CD8-positive, alpha-beta memory T cell (primary cell): Measurements from ENCODE around the gene NR4A2. TPM values are rescaled to one million over a fixed set of nuclear protein-coding genes. Genes with fewer than 3 reads are reported as not detected.

Experiments
- CTCF ChIA-PET: fragments of 350-600 bp; sonication (Branson Sonifier 250); formaldehyde crosslinking; loops from one replicate; lab custom pipeline; 2021; ENCODE audit warnings: antibody characterized with exemption; lab: Charles Lee
- POLR2A ChIA-PET: fragments of 350-600 bp; sonication (Branson Sonifier 250); formaldehyde crosslinking; loops from one replicate; lab custom pipeline; 2021; ENCODE audit warnings: antibody characterized with exemption; lab: Charles Lee
- DNase-seq, 5 donors: peaks; one replicate each; pipeline versions ENCODE4 v3.0.0 to v3.0.0-alpha.2; 2020 to 2022; ENCODE audit warnings: mixed read lengths in 1 of 5
- H3K27ac ChIP-seq: one replicate; pipeline ENCODE4 v1.7.0; 2013; ENCODE audit warnings: low read depth, mild to moderate bottlenecking, low read length, moderate library complexity
- H3K27me3 ChIP-seq: 2 replicates; pipeline ENCODE4 v1.7.0; 2013; ENCODE audit warnings: low read length, mild to moderate bottlenecking; ENCODE audit not compliant: insufficient read depth, poor library complexity, severe bottlenecking
- H3K36me3 ChIP-seq: 2 replicates; pipeline ENCODE4 v1.7.0; 2013; ENCODE audit warnings: mild to moderate bottlenecking, low read length, moderate library complexity; ENCODE audit not compliant: insufficient read depth
- H3K4me1 ChIP-seq: 2 replicates; pipeline ENCODE4 v1.7.0; 2013; ENCODE audit warnings: mild to moderate bottlenecking, low read length, moderate library complexity; ENCODE audit not compliant: insufficient read depth
- H3K4me3 ChIP-seq: 2 replicates; pipeline ENCODE4 v1.7.0; 2013; ENCODE audit warnings: mild to moderate bottlenecking, low read length
- H3K9me3 ChIP-seq: 2 replicates; pipeline ENCODE4 v1.7.0; 2013; ENCODE audit warnings: mild to moderate bottlenecking, low read length
- H3K27ac Mint-ChIP-seq, 8 donors: one replicate each; pipeline ENCODE4 v1.8.0; 2020 to 2021; ENCODE audit warnings: mixed read lengths in 8 of 8, mild to moderate bottlenecking in 6 of 8, inconsistent platforms in 3 of 8, moderate library complexity in 3 of 8
- H3K27me3 Mint-ChIP-seq, 2 donors: one replicate each; pipeline ENCODE4 v1.8.0; 2020 to 2021; ENCODE audit warnings: mixed read lengths in 2 of 2, mild to moderate bottlenecking in 1 of 2, moderate library complexity in 1 of 2
- H3K36me3 Mint-ChIP-seq, 3 donors: one replicate each; pipeline ENCODE4 v1.8.0; 2020 to 2021; ENCODE audit warnings: mixed read lengths in 3 of 3, inconsistent platforms in 1 of 3, mild to moderate bottlenecking in 1 of 3
- H3K4me1 Mint-ChIP-seq, 3 donors: one replicate each; pipeline ENCODE4 v1.8.0; 2020 to 2021; ENCODE audit warnings: mixed read lengths in 3 of 3, inconsistent platforms in 1 of 3, mild to moderate bottlenecking in 1 of 3
- H3K4me3 Mint-ChIP-seq, 7 donors: one replicate each; pipeline ENCODE4 v1.8.0; 2020 to 2021; ENCODE audit warnings: mixed read lengths in 7 of 7, mild to moderate bottlenecking in 6 of 7, moderate library complexity in 4 of 7, inconsistent platforms in 2 of 7
- H3K9me3 Mint-ChIP-seq, 5 donors: one replicate each; pipeline ENCODE4 v1.8.0; 2020 to 2022; ENCODE audit warnings: mixed read lengths in 5 of 5, mild to moderate bottlenecking in 3 of 5, moderate library complexity in 2 of 5, inconsistent platforms in 1 of 5
- polyA plus RNA-seq: library from polyadenylated mRNA; unstranded; fragments of 300-500 nt; fragmentation: Illumina TruSeq; gene quantifications from one replicate; pipeline ENCODE4 v1.2.3, GENCODE V29; 2021
- total RNA-seq, 2 experiments: library from RNA; stranded (reverse); gene quantifications; one replicate each; pipeline ENCODE4 v1.2.3, GENCODE V29; 2021

NR4A2 gene
- total and polyA plus RNA-seq, 3 experiments from 2014 or later: 19.7 to 25.5 (median 21.9) TPM

GRCh38 chr2:156311976-156312375 is 20.5 kb downstream of the NR4A2 start:
- peaks cover 9 to 61% of the 10 kb centered on the region in 2 donors for H3K27me3 Mint-ChIP-seq
- CTCF ChIA-PET: no interaction called here
- Histone ChIP-seq H3K27ac (no peak overlapping the region), H3K27me3 (no peaks in the 10 kb centered on the region), H3K9me3 (no peaks in the 10 kb centered on the region), H3K4me1 (no peaks in the 10 kb centered on the region), H3K4me3 (no peak overlapping the region), H3K36me3 (no peaks in the 10 kb centered on the region)
- no peaks in the 10 kb centered on the region for H3K9me3 Mint-ChIP-seq
- H3K4me3 Mint-ChIP-seq: no peak overlapping the region
- no peak for DNase-seq
- no peaks in the 10 kb centered on the region for H3K36me3 Mint-ChIP-seq
- no peaks in the 10 kb centered on the region for H3K4me1 Mint-ChIP-seq
- POLR2A ChIA-PET: no interaction called here
- no peak overlapping the region for H3K27ac Mint-ChIP-seq

DNA sequence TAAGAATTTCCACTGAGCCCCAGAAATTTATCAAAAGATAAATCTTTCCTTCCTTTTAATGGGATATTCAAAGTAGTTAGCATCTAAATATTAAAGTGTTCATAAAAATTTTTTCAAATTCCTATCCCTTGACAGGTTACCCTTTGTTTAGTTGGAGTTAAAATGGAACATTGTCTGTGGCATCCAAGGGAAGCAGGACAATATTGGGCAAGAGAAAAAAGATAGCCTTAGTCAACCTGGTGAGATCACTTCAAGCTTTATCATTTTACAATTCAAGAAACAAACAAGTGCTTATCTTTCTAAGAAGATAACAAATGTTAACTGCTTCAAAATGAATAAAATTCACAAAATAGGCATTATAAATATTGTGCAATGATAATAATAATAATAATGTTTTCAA is 21.7 kb downstream of the NR4A2 start:
- Mint-ChIP-seq H3K27ac (no peak overlapping the region), H3K27me3 (peaks cover 9 to 62% of the 10 kb centered on the region in 2 donors), H3K9me3 (no peaks in the 10 kb centered on the region), H3K4me3 (no peak overlapping the region), H3K4me1 (no peaks in the 10 kb centered on the region), H3K36me3 (no peaks in the 10 kb centered on the region)
- H3K9me3 ChIP-seq: no peaks in the 10 kb centered on the region
- H3K4me3 ChIP-seq: no peak overlapping the region
- H3K27me3 ChIP-seq: no peaks in the 10 kb centered on the region
- H3K36me3 ChIP-seq: no peaks in the 10 kb centered on the region
- ChIA-PET POLR2A (no interaction called here), CTCF (no interaction called here)
- H3K4me1 ChIP-seq: no peaks in the 10 kb centered on the region
- DNase-seq: no peak
- H3K27ac ChIP-seq: no peak overlapping the region

DNA sequence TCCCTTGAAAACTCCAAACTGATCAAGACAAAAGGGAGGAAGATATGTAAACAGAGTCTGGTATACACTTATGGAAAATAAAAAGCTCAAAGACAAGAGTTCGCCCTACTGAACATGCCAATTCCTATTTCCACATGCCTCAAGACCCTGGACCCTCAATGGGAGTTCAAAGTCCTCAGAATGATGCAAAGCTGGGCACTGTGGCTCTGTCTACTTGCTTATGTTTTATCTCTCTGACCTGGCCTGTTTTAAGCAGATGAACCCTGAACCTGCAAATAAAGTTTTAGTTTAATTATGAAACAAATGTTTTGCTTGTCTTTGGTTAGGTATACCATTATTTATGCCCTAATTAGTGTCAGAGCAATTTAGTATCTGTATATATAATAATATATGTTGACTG is 22.6 kb downstream of the NR4A2 start:
- Histone ChIP-seq H3K36me3 (no peaks in the 10 kb centered on the region), H3K9me3 (no peaks in the 10 kb centered on the region), H3K4me1 (no peaks in the 10 kb centered on the region), H3K27me3 (no peaks in the 10 kb centered on the region), H3K4me3 (no peak overlapping the region), H3K27ac (no peak overlapping the region)
- Mint-ChIP-seq H3K27me3 (peaks cover 8 to 58% of the 10 kb centered on the region in 2 donors), H3K4me1 (no peaks in the 10 kb centered on the region), H3K27ac (no peak overlapping the region), H3K9me3 (no peaks in the 10 kb centered on the region), H3K4me3 (no peak overlapping the region), H3K36me3 (no peaks in the 10 kb centered on the region)
- no peak for DNase-seq
- CTCF ChIA-PET: no interaction called here
- POLR2A ChIA-PET: no interaction called here

GRCh38 chr2:156309167-156309566 is 23.4 kb downstream of the NR4A2 start:
- no peaks in the 10 kb centered on the region for H3K4me1 Mint-ChIP-seq
- no peak overlapping the region for H3K27ac Mint-ChIP-seq
- CTCF ChIA-PET: no interaction called here
- Histone ChIP-seq H3K36me3 (no peaks in the 10 kb centered on the region), H3K4me3 (no peak overlapping the region), H3K4me1 (no peaks in the 10 kb centered on the region), H3K27me3 (no peaks in the 10 kb centered on the region), H3K9me3 (no peaks in the 10 kb centered on the region), H3K27ac (no peak overlapping the region)
- peaks cover 10 to 60% of the 10 kb centered on the region in 2 donors for H3K27me3 Mint-ChIP-seq
- H3K4me3 Mint-ChIP-seq: no peak overlapping the region
- no peaks in the 10 kb centered on the region for H3K9me3 Mint-ChIP-seq
- POLR2A ChIA-PET: no interaction called here
- DNase-seq: no peak
- no peaks in the 10 kb centered on the region for H3K36me3 Mint-ChIP-seq

DNA sequence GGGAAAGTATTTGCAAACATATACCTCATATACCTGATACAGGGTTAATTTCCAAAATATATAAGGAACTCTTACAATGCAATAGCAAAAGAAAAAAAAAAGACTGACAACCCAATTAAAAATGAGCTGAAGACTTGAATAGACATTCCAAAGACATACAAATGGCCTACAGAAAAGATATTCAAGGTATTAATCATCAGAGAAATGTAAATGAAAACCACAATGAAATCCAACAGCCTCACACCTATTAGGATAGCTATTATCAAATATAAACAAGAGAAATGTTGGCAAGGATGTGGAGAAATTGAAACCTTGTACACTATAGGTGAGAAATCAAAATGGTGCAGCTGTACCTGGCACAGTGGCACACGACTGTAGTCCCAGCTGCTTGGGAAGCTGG is 25.7 kb downstream of the NR4A2 start:
- Mint-ChIP-seq H3K27me3 (peaks cover 15 to 57% of the 10 kb centered on the region in 2 donors), H3K27ac (no peak overlapping the region), H3K4me3 (no peak overlapping the region), H3K36me3 (no peaks in the 10 kb centered on the region), H3K4me1 (no peaks in the 10 kb centered on the region), H3K9me3 (no peaks in the 10 kb centered on the region)
- ChIA-PET CTCF (no interaction called here), POLR2A (no interaction called here)
- Histone ChIP-seq H3K27me3 (no peaks in the 10 kb centered on the region), H3K27ac (no peak overlapping the region), H3K9me3 (no peaks in the 10 kb centered on the region), H3K4me3 (no peak overlapping the region), H3K4me1 (no peaks in the 10 kb centered on the region), H3K36me3 (no peaks in the 10 kb centered on the region)
- DNase-seq: no peak

DNA sequence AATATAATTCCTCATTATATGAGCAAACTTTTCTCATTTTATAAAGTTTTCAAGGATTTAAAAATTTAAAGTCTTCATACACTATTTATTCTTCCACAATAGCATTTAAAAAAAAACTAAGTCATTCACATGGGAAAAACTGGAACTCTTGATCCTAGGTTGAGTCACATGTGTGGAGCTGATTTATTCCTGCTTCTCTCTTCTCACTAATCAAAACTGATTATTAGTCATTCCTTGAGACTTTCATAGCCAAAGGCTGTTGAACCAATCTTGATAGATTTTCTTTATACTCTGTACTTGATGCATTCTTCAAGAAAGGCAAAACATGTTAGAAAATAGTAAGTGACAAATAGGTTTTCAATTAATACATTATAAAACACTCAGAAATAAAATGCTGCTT is 27.4 kb downstream of the NR4A2 start:
- H3K27ac Mint-ChIP-seq: no peak overlapping the region
- Histone ChIP-seq H3K9me3 (peaks cover 4% of the 10 kb centered on the region), H3K4me1 (no peaks in the 10 kb centered on the region), H3K36me3 (no peaks in the 10 kb centered on the region), H3K27me3 (no peaks in the 10 kb centered on the region), H3K27ac (no peak overlapping the region), H3K4me3 (no peak overlapping the region)
- no peaks in the 10 kb centered on the region for H3K4me1 Mint-ChIP-seq
- peaks cover under 1 to 2% (median under 1%) of the 10 kb centered on the region in 5 donors for H3K9me3 Mint-ChIP-seq
- peaks cover 16 to 66% of the 10 kb centered on the region in 2 donors for H3K27me3 Mint-ChIP-seq
- H3K36me3 Mint-ChIP-seq: no peaks in the 10 kb centered on the region
- POLR2A ChIA-PET: no interaction called here
- no peak for DNase-seq
- H3K4me3 Mint-ChIP-seq: no peak overlapping the region
- CTCF ChIA-PET: no interaction called here

GRCh38 chr2:156300337-156300736 is 32.2 kb downstream of the NR4A2 start:
- Histone ChIP-seq H3K27ac (no peak overlapping the region), H3K9me3 (peaks cover 5% of the 10 kb centered on the region), H3K4me3 (no peak overlapping the region), H3K27me3 (no peaks in the 10 kb centered on the region), H3K4me1 (no peaks in the 10 kb centered on the region), H3K36me3 (no peaks in the 10 kb centered on the region)
- Mint-ChIP-seq H3K36me3 (no peaks in the 10 kb centered on the region), H3K9me3 (peaks cover 4 to 11% (median 6%) of the 10 kb centered on the region in 5 donors), H3K4me1 (no peaks in the 10 kb centered on the region), H3K27me3 (peaks cover 18 to 65% of the 10 kb centered on the region in 2 donors), H3K27ac (no peak overlapping the region), H3K4me3 (no peak overlapping the region)
- CTCF ChIA-PET: no interaction called here
- POLR2A ChIA-PET: no interaction called here
- no peak for DNase-seq

DNA sequence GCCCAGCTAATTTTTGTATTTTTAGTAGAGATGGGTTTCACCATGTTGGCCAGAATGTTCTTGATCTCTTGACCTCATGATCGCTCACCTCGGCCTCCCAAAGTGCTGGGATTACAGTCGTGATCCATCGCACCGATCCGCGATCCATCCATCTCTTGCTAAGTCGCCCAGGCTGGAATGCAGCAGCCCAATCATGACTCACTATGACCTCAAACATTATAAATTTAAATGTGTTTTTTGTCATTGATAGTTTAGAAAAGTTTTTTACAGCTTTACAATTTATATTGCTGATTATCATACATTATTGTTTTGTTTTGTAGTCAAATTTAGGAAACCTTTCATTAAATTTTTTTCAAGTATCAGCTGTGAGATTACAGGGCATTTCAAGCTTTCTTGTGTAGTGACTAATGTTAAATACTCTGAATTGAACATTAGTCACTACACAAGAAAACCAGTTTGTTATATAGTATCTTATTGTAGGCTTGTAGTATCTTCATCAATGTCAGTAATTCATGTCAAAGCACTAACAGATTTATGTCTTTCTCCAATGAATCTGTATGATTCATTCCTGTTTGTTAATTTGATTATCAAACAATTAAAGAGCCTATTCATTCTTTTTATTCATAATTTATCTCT is 37.5 kb downstream of the NR4A2 start:
- CTCF ChIA-PET: no interaction called here
- Histone ChIP-seq H3K27me3 (no peaks in the 10 kb centered on the region), H3K9me3 (peaks cover under 1% of the 10 kb centered on the region), H3K4me1 (no peaks in the 10 kb centered on the region), H3K27ac (no peak overlapping the region), H3K36me3 (no peaks in the 10 kb centered on the region), H3K4me3 (no peak overlapping the region)
- no peaks in the 10 kb centered on the region for H3K4me1 Mint-ChIP-seq
- POLR2A ChIA-PET: no interaction called here
- no peaks in the 10 kb centered on the region for H3K36me3 Mint-ChIP-seq
- H3K27ac Mint-ChIP-seq: no peak overlapping the region
- H3K27me3 Mint-ChIP-seq: peaks cover 6 to 34% of the 10 kb centered on the region in 2 donors
- H3K4me3 Mint-ChIP-seq: no peak overlapping the region
- no peak for DNase-seq
- peaks cover 3 to 8% (median 5%) of the 10 kb centered on the region in 5 donors for H3K9me3 Mint-ChIP-seq
